CD14-positive monocyte (primary cell): ENCODE data around the gene PCDH15. TPM values are rescaled to one million over a fixed set of nuclear protein-coding genes. Genes with fewer than 3 reads are reported as not detected.

Source experiments
- DNase-seq, 3 donors: peaks; one replicate each; pipeline ENCODE4 v3.0.0-alpha.2; 2011 to 2022
- H2AFZ ChIP-seq: 2 replicates; pipeline ENCODE4 v1.6.0; 2012; ENCODE audit warnings: mild to moderate bottlenecking, low read depth, low read length, inconsistent platforms; ENCODE audit not compliant: insufficient read depth, poor library complexity, severe bottlenecking
- H3K27ac ChIP-seq, 2 donors: 1 replicate in 1 of 2; 2 replicates in 1 of 2; pipeline ENCODE4 v1.5.1; 2012 to 2013; ENCODE audit warnings: low read length in 2 of 2, control low read depth in 1 of 2, inconsistent platforms in 1 of 2, low read depth in 1 of 2, mild to moderate bottlenecking in 1 of 2
- H3K27me3 ChIP-seq, 2 donors: one replicate each; pipeline versions ENCODE4 v1.6.0 to v1.6.1; 2011 to 2013; ENCODE audit warnings: low read length in 2 of 2; ENCODE audit not compliant: control insufficient read depth in 2 of 2, insufficient read depth in 2 of 2
- H3K36me3 ChIP-seq, 2 donors: replicated peaks in 1 of 2; 1 replicate in 1 of 2; 2 replicates in 1 of 2; pipeline versions ENCODE4 v1.5.1 to v1.6.1; 2012 to 2013; ENCODE audit warnings: low read length in 2 of 2, control low read depth in 1 of 2, inconsistent platforms in 1 of 2, mild to moderate bottlenecking in 1 of 2; ENCODE audit not compliant: insufficient read depth in 2 of 2, control insufficient read depth in 1 of 2
- H3K4me1 ChIP-seq, 2 donors: 1 replicate in 1 of 2; 2 replicates in 1 of 2; pipeline versions ENCODE4 v1.5.1 to v1.6.1; 2012 to 2013; ENCODE audit warnings: low read length in 2 of 2, control low read depth in 1 of 2, inconsistent platforms in 1 of 2, mild to moderate bottlenecking in 1 of 2, moderate library complexity in 1 of 2; ENCODE audit not compliant: insufficient read depth in 2 of 2, control insufficient read depth in 1 of 2
- H3K4me2 ChIP-seq: replicated peaks from 2 replicates; pipeline ENCODE3; 2012; ENCODE audit warnings: low read length, moderate library complexity, mild to moderate bottlenecking; ENCODE audit not compliant: poor library complexity, severe bottlenecking; ENCODE audit errors: extremely low read depth
- H3K4me3 ChIP-seq, 3 experiments: fragments of 200-600 bp in 1 of 3; sonication (generic) in 1 of 3; replicated peaks in 1 of 3; 1 replicate in 2 of 3; 2 replicates in 1 of 3; pipeline ENCODE4 v1.5.1; 2011 to 2013; ENCODE audit warnings: low read length in 3 of 3, mild to moderate bottlenecking in 3 of 3, control low read depth in 2 of 3, low read depth in 2 of 3, inconsistent platforms in 1 of 3, moderate library complexity in 1 of 3
- H3K79me2 ChIP-seq: 2 replicates; pipeline ENCODE4 v1.6.0; 2012; ENCODE audit warnings: mild to moderate bottlenecking, control low read depth, inconsistent platforms, low read length, moderate library complexity; ENCODE audit not compliant: insufficient read depth
- H3K9ac ChIP-seq: 2 replicates; pipeline ENCODE4 v1.6.0; 2017; ENCODE audit warnings: low read length, mild to moderate bottlenecking; ENCODE audit not compliant: insufficient read depth, poor library complexity, severe bottlenecking
- H3K9me3 ChIP-seq, 2 donors: replicated peaks in 1 of 2; 1 replicate in 1 of 2; 2 replicates in 1 of 2; pipeline versions ENCODE4 v1.5.1 to v1.6.1; 2012 to 2013; ENCODE audit warnings: low read length in 2 of 2, control low read depth in 1 of 2; ENCODE audit not compliant: control insufficient read depth in 1 of 2, insufficient read depth in 1 of 2
- H4K20me1 ChIP-seq: 2 replicates; pipeline ENCODE4 v1.6.0; 2012; ENCODE audit warnings: mild to moderate bottlenecking, low read length, control low read depth, moderate library complexity; ENCODE audit not compliant: insufficient read depth
- H3K27ac Mint-ChIP-seq, 7 donors: one replicate each; pipeline ENCODE4 v1.8.0; 2020; ENCODE audit warnings: mild to moderate bottlenecking in 7 of 7, mixed read lengths in 7 of 7, moderate library complexity in 6 of 7, inconsistent platforms in 2 of 7
- H3K27me3 Mint-ChIP-seq, 3 donors: one replicate each; pipeline ENCODE4 v1.8.0; 2021 to 2022; ENCODE audit warnings: low read depth in 3 of 3, mild to moderate bottlenecking in 3 of 3, mixed read lengths in 3 of 3, moderate library complexity in 3 of 3, inconsistent platforms in 1 of 3
- H3K36me3 Mint-ChIP-seq, 2 donors: one replicate each; pipeline ENCODE4 v1.8.0; 2020; ENCODE audit warnings: mixed read lengths in 2 of 2, inconsistent platforms in 1 of 2, mild to moderate bottlenecking in 1 of 2
- H3K4me1 Mint-ChIP-seq: one replicate; pipeline ENCODE4 v1.8.0; 2020; ENCODE audit warnings: mild to moderate bottlenecking, mixed read lengths
- H3K4me3 Mint-ChIP-seq, 2 donors: one replicate each; pipeline ENCODE4 v1.8.0; 2020; ENCODE audit warnings: mild to moderate bottlenecking in 2 of 2, mixed read lengths in 2 of 2, moderate library complexity in 1 of 2
- H3K9me3 Mint-ChIP-seq, 7 donors: one replicate each; pipeline ENCODE4 v1.8.0; 2020 to 2022; ENCODE audit warnings: mixed read lengths in 7 of 7, mild to moderate bottlenecking in 6 of 7, moderate library complexity in 6 of 7, inconsistent platforms in 2 of 7
- CTCF ChIP-seq: fragments of 200-600 bp; IDR thresholded peaks from one replicate; pipeline ENCODE4 v1.8.0; 2022; ENCODE audit warnings: antibody characterized with exemption, mild to moderate bottlenecking
- WGBS: methylation state at CpG from one replicate; pipeline ENCODE4 v1.1.5; 2013; ENCODE audit warnings: missing lambda C conversion rate; ENCODE audit not compliant: insufficient coverage; 5-methylcytosine and 5-hydroxymethylcytosine counted together
- intact Hi-C, 2 donors: fragments of 100-400 bp; cut with micrococcal nuclease; formaldehyde crosslinking; loops; one replicate each; pipeline versions ENCODE4 v1.15.0 to v1.15.1; 2023
- polyA plus RNA-seq, 3 donors: library from polyadenylated mRNA; depleted of rRNA in 1 of 3; unstranded in 2 of 3; stranded (reverse) in 1 of 3; fragments of 300-500 nt in 2 of 3; fragments of >200 nt in 1 of 3; fragmentation: Illumina TruSeq in 2 of 3; gene quantifications; 1 replicate in 2 of 3; 2 replicates in 1 of 3; pipeline ENCODE4 v1.2.3, GENCODE V29; 2012 to 2021

The PCDH15 gene
- polyA plus RNA-seq, 3 donors: not detected

GRCh38 chr10:54728511-54728910 lies 72.5 kb downstream of the PCDH15 start:
- Mint-ChIP-seq H3K36me3 (no peaks in the 10 kb centered on the region), H3K4me3 (no peak overlapping the region), H3K27ac (no peak overlapping the region), H3K27me3 (no peaks in the 10 kb centered on the region), H3K4me1 (no peaks in the 10 kb centered on the region), H3K9me3 (peaks cover 0 to 3% (median 0%) of the 10 kb centered on the region in 7 donors)
- H2AFZ ChIP-seq: no peak overlapping the region
- H3K27ac ChIP-seq: no peak overlapping the region
- H3K4me2 ChIP-seq: no peak overlapping the region
- H4K20me1 ChIP-seq: no peaks in the 10 kb centered on the region
- DNase-seq: no peak
- TF ChIP-seq CTCF: no peak
- no peaks in the 10 kb centered on the region for H3K27me3 ChIP-seq
- intact Hi-C loops: no loop called here
- H3K4me1 ChIP-seq: no peaks in the 10 kb centered on the region
- H3K9ac ChIP-seq: no peak overlapping the region
- H3K9me3 ChIP-seq: no peaks in the 10 kb centered on the region
- H3K36me3 ChIP-seq: no peaks in the 10 kb centered on the region
- H3K79me2 ChIP-seq: no peaks in the 10 kb centered on the region
- WGBS: no CpG with 5 or more reads among the region's 1 CpG
- H3K4me3 ChIP-seq: no peak overlapping the region

GRCh38 chr10:54722075-54722474 lies 79.0 kb downstream of the PCDH15 start:
- no peaks in the 10 kb centered on the region for H3K36me3 Mint-ChIP-seq
- Histone ChIP-seq H4K20me1 (no peaks in the 10 kb centered on the region), H3K9ac (no peak overlapping the region), H3K4me1 (no peaks in the 10 kb centered on the region), H3K9me3 (peaks cover 0 to 7% of the 10 kb centered on the region in 2 donors), H3K79me2 (no peaks in the 10 kb centered on the region), H3K27me3 (no peaks in the 10 kb centered on the region), H3K36me3 (no peaks in the 10 kb centered on the region), H3K4me2 (no peak overlapping the region), H3K4me3 (no peak overlapping the region), H2AFZ (no peak overlapping the region), H3K27ac (no peak overlapping the region)
- no peaks in the 10 kb centered on the region for H3K4me1 Mint-ChIP-seq
- no peak for TF ChIP-seq CTCF
- WGBS: no CpG with 5 or more reads among the region's 1 CpG
- intact Hi-C loops: no loop called here
- no peaks in the 10 kb centered on the region for H3K27me3 Mint-ChIP-seq
- no peak for DNase-seq
- no peak overlapping the region for H3K4me3 Mint-ChIP-seq
- H3K27ac Mint-ChIP-seq: no peak overlapping the region
- H3K9me3 Mint-ChIP-seq: peaks cover 0 to 14% (median 6%) of the 10 kb centered on the region in 7 donors
